ENCODE results near the gene BTBD6.

The BTBD6 gene

DNA sequence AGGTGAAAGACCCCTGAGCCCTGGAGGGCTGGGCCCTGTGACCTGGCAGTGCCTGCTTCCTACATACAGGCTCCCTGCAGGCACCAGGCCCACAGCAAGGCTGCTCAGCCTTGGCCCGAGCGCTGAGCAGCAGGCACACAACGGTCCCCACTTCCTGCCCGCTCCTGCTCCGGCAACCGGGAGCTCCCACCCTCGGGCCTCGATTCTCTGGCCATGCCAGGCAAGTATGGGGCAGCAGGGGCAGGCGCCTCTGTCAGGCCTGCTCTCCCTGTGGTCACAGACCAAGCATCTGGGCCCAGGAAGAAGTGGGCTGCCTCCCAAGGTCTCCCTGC is 36.6 kb upstream of the BTBD6 start:
- no peak for DNase-seq

DNA sequence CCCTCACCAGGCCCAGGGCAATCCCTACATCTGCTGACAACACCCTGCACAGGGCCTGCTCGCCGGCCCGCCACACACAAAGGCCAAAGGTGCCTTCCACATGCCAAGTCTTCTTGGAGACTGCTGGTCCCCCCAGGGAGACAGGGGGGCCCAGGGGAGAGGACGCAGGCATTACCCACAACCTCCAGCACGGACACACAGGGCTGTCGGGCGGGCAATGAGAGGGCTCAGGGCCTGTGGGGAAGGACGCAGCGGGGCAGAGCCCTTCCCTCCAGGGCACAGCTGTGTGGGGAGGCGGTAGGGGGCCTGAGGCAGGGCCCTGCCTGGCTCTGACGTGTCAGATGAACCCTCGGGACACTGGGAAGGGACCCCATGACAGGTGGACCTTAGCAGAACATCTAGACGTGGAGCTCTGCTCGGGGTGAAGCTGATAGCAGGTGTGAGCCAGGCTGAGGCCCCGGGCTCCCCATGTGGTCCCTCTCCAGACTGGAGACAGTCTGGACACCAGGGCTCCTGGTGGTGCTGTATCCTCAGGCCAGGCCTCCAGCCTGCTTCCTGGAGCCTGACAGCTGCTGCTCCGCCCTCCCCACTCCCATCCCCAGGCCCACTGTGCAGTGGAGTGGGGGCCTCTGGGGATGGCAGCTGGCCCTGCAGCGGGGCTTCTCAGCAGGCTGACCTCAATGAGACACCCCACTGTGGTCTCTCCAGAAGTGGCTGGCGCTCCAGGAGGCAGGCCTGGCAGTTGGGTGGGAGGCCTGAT is 35.6 kb upstream of the BTBD6 start:
- no peak for DNase-seq

DNA sequence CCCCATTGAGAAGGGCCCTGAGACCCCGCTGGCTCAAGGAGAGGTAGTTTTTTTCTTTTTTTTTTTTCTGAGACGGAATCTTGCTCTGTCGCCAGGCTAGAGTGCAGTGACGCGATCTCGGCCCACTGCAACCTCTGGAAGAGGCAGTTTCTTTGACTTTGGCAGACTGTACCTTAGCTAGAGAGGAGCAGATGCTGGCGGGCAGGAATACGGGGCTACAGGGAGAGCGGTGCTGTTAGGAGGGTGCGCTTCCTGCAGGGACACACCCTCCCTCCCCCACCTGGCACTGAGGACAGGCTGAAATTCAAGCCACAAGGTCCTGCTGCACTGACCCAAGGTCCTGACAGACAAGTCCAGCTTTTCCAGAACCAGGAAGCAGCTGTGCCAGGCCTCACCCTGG is 35.0 kb upstream of the BTBD6 start:
- no peak for DNase-seq

DNA sequence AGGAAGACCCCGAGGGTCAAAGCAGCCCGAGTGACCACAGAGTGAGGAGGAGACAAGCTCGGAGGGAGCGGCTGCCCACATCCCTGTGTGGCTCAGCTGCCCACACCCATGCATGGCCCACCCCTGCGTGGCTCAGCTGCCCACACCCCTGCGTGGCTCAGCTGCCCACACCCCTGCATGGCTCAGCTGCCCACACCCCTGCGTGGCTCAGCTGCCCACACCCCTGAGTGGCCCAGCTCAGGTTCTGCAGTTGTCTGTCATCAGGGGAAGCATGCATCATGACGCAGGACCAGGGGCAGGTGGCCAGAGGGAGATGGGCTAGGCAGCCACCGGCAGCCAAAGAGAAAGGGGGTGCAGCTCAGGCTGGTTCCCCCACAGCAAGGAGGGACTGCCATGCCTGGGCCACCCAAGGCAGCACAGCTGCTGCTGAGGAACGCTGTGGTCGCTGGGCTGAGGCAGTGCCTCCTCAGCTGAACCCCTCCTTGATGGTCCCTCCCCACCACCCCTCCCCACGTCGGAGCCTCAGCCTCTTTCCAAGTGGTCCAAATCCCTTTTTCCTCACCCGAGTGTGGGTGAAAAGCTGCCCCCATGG is 33.9 kb upstream of the BTBD6 start:
- DNase-seq: no peak

DNA sequence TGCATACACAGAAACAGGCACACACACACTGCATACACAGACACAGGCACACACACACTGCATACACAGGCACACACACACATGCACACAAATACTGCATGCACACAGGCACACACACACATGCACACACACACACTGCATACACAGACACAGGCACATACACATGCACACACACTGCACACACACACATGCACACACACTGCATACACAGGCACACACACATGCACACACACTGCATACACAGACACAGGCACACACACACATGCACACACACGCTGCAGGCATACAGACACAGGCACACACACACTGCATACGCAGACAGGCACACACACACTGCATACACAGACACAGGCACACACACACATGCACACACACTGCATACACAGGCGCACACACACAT is 32.7 kb upstream of the BTBD6 start:
- no peak for DNase-seq

DNA sequence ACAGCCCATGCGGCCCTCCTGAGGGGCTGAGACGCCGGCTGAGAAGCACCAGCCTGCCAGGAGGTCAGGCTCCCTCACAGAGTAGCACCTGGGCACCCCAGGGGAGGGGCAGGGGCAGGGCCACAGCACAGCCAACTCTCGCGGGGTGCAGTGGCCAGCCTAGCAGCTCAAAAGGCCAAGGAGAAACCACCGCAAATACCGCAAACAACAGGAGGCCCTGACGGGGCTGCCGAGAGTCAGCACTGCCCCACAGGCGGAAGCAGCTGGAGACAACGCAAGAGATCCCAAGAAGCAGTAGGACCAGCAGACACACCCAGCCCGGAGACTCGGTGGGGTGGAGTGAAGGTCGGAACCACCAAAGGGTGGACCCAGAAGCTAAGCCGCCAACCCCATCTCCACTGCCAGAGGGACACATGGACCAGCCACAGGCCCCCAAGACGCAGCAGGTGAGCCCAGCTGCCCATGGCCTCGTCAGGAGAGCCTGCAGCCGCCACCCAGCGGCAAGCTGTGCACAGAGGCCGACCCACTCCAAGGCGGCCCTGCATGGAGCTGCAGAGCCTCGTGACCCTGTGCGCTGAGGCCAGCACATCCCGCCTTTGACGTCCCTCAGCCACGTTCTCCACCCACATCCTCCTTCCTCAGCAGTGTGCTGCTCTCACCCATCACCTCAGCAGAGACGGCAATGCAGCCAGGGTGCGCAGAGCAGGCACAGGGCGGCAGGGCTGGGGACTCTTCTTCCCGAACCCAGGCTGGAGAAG is 31.7 kb upstream of the BTBD6 start:
- no peak for DNase-seq

DNA sequence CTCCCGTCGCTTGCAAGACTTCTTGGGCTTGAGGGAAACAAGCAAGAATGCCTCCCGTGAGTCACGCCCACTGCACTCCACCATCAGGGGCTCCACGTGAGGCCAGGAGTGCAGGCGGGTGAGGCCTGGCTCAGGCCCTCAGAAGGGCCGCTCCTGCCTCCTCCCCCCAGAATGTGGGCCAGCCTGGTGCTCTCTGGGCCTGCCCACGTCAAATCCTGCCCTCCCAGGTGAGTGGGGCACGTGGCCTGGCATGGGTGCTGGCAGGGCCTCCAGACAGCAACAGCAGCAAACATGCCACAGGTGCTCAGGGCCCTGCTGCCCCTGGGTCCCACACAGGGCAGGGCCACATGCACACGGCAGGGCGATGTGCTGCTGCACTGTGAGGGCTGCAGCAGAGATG is 30.6 kb upstream of the BTBD6 start:
- DNase-seq: no peak

DNA sequence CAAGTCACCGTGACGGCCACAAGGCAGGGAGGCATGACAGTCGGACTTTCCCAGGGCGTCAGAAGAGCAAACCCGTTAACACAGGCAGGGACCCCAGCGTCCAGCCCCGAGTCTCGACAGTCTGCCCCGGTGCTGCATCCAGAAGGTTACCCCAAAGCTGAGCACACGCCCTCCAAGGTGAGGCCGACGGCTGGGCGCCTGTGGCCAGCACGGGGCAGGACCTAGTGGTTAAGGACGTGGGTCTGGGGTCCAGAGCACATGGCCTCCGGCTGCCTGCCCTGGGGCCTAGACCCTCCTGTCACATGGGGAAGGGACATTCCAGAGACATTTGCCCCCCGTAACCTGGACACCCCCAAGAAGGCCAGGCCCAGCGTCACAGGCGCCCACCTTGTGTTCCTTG is 29.7 kb upstream of the BTBD6 start:
- no peak for DNase-seq

DNA sequence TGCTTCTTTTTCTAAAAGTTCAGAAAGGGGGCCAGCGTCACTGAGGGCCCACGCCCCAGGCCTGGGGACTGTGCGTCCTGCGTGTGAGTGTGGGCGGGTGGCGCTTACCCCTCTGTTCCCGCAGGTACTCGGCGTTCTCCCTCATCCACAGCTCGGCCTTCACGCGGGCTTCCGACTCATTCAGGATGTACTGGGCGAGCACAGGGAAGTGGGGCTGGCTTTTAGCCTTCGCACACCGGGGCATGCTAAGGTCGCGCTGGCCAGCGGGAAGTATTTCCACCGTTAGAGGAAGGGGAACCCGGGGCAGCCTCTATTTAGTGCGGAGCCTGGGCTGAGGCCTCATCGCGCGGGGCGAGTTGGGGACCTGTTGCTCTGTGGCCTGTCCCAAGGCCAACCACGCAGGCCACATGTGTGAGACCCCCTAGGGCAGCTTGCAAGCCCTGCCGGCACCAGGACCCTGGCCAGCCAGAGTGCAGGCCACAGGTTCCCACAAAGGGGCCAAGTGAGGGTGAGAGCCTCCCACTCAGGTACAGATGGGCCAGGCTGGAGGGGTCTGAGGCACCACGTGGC is 29.2 kb upstream of the BTBD6 start:
- DNase-seq: no peak

DNA sequence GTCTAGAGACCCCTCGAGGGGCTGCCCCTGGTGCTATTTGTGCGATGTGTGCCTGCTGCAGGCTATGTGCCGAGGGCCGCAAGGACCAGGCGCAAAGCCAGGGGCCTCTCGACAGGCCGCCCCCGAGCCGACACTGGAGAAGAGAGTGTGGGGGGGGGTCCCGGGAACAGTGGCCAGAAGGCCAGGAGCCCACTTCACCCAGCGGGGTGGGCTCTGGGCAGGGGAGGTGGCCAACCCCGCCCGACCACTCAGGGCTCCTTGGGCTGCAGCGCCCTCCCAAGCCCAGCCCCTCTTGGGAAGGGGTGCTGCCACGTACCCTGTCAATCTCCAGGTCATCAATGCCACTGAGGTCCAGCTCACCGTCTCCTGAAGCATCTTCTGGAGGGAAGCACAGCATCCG is 28.6 kb upstream of the BTBD6 start:
- no peak for DNase-seq

DNA sequence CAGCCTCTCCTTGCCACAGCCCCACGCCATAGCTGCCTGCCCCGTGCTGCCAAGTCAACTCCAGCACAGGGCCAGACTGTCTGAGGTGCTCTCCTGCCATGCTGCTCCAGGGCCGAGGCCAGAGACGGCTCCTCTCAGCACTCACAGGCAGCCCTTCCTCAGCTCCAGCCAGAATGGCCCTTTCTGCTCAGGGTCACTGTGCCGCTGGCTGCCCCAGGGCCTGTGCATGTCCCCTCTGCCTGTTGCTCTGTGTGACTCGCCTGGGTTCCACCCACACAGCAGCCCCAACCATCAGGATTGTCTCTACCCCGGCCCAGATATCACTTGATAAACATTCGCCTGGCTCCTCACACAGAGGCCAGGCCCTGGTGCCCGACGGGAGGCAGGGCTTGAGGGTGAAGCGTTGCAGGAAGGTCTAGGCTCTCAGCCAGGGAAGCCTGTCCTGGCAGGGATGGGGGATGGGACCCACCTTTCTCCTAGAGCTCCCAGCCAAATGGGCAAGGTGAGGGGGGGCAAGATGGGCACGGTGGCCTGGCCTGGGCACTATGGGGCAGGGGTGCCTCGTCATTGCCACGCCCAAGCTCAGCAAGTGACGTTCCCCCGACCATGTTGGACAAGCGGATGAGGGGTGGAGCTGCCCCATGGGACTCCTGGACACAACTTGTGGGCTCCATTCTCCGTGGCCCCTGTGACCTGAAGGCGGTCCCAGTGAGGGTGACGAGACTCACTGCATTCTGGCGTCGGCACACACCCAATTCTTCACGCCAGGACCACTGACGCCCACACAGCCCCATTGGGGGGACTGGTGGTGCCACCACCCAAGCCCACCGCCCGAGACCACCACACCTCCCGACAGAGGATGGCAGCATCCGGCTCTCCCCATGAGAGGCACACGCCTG is 27.4 kb upstream of the BTBD6 start:
- no peak for DNase-seq

DNA sequence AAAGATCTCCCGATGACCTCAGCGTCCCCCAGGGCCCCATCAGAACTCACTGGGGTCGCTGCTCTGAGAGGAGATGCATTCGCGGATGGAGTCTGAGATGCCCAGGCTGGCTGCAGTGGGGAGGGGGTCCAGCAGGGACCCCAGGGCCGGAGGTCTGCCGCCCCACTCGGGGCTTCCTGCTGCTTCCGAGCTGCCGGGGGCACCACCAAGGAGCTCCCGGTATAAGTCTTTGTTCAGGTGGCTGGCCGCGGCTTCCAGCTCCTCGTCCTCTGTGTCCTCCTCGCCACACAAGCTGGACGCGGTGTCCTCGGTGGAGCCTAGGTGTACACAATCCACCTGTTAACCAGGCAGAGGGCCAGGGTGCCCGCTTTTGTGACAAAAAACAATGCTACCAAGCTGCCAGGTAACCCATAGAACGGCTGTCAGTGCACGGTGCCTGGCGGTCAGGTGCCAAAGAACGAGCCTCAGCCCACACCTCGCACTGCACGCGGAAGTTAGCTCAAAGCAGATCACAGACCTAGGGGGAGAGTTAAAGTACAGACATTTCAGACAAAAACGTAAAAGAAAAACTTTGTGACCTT is 26.6 kb upstream of the BTBD6 start:
- DNase-seq: no peak

DNA sequence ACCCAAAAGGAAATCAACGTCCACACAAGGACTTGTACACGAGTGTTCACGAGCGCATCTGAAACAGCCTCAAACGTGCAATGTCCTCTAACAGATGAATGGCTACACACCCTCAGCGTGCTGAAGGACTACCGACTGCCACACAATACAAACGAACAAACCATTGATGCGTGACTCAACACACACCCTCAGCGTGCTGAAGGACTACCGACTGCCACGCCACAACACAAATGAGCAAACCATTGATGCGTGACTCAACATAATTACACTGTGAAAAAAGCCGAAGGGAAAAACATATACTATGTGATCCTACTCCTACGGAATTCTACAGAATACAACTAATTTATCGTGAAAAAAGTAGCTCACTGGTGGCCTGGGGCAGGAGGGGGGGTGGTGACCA is 25.1 kb upstream of the BTBD6 start:
- no peak for DNase-seq

DNA sequence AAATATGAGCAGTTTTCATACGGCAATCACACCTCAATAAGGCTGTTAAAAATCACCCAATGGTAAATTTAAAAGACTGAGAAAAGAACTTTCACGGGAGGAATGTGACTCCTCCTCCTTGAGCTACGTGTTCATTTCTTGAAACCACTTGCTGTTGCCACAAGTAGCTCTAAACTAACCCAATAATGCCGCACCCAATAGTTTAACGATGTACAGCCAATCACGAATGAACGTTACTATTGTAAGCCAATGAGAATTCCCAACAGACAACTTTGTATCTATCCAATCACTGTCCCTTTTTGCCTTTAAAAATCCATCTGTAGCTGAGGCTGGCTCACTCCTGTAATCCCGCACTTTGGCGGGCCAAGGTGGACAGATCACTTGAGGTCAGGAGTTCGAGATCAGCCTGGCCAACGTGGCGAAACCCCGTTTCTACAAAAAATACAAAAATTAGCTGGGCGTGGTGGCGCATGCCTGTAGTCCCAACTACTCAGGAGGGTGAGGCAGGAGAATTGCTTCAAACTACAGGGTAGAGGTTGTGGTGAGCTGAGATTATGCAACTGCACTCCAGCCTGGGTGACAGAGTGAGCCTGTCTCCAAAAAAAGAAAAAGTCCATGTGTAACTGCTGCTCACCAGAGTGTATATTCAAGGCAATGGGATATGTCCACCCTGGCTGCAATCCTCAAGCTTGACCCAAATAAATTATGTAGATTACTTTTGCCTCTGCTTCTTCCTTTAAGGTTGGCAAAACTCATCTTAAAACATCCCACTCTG is 24.4 kb upstream of the BTBD6 start:
- DNase-seq: no peak

DNA sequence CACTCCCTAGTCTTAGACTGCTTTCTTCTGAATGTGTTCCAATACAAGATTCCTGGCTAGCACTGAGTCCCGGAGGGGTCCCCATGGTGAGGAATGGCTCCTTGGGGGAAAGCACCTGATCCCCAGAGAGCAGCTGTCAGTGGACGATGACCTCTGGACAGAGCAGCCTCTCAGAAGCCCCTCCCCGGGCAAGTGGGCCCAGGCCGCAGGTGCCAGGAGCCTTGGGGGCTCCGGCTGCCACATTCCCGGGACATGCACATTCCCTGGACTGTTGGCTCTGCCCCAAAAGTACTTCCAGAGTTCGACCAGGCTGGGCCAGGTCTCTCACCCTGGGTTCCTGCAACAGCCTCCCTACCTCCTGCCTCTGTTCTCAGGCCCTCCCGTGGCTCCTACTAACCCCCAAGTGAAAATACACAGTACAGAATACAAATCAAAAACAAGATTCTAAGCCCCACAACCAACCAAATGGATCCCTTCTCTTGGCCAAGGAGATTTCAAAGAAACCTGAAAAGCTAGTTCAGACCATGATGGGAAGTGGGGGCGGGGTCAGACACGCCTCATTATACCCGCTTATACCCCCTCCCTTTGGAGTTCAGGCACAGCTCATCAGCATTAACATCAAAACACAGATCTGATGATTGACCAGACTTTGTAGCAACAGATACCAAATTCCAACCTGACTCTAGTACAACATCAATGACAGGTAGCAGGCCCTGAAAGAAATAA is 23.3 kb upstream of the BTBD6 start:
- no peak for DNase-seq

DNA sequence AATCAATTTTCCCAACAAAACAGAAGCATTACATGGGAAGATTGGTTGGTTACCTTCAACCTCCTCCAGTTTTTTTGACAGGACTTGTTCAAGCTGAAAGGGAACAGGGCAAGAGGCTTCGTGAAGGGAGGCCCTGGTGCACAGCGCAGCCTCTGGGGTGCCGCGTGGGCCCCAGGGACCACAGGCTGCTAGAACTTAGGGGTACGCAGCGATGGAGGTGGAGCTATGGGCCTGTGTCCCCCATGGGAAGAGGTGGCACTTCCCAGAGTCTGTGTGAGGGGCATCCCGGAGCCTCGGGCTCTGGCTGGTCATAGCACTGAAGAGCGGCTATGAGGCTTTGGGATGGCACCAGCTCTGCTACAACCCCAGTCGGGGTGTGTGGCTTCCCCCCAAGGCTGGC is 22.1 kb upstream of the BTBD6 start:
- DNase-seq: no peak

DNA sequence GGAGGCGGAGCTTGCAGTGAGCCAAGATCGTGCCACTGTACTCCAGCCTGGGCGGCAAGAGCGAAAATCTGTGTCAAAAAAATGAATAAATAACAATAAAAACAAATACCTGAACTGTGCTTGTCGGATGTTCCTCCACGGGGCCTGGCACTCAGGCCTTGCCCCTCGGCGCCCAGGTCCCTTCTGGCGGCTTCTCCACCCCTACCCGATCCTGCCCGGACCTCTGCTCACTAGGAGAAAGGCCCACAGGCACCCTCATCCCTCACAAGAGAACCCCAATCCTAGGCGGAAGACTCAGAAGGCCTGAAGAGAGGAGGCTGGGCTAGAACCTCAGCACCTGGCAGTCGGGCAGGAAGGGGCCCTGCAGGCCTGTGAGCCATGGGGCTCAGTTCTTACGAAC is 21.0 kb upstream of the BTBD6 start:
- DNase-seq: no peak

DNA sequence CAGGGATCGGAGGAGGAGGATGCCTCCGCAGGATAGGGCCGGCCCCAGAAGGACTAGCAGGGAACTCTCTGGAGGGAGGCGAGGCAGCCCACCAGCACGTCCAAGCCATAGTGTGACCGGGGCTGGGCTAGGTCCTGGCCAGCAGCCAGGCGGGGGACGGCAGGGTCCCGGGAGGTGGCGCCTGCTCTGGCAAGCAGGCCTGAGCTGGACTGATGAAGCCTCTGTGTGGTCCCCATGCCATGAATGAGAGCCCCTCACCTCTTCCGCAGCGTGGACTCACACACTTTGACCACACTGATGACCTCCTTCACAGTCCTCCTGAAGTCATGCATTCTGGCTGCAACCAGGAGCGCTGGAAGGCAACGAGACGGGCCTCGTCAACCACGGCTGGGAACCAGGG is 19.8 kb upstream of the BTBD6 start:
- DNase-seq: no peak

DNA sequence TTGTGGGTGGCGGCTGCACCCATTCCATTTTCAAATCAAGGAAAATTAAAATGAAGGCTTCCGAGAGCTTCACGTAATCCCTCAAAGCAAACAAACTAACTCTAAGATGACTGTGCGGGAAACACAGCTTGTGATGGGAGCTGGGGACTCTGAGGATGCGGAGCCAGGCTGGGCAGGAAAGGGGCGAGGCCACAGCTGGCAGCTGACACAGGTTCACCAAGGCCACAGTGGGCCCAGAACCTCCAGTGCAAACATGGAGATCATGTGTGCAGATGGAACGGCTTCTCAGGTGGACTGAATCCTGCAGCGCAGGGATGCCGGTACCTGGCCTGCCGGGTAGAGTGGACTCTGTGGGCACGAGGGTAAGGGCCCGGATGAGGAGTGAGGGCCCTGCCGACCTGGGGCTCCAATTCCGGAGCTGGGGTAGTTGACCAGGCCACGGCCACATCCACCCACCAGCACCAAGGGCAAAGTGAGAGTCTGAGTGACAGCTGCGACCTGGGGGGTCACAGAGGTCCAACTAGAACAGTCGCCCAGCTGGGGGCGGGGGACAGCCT is 19.2 kb upstream of the BTBD6 start:
- no peak for DNase-seq

DNA sequence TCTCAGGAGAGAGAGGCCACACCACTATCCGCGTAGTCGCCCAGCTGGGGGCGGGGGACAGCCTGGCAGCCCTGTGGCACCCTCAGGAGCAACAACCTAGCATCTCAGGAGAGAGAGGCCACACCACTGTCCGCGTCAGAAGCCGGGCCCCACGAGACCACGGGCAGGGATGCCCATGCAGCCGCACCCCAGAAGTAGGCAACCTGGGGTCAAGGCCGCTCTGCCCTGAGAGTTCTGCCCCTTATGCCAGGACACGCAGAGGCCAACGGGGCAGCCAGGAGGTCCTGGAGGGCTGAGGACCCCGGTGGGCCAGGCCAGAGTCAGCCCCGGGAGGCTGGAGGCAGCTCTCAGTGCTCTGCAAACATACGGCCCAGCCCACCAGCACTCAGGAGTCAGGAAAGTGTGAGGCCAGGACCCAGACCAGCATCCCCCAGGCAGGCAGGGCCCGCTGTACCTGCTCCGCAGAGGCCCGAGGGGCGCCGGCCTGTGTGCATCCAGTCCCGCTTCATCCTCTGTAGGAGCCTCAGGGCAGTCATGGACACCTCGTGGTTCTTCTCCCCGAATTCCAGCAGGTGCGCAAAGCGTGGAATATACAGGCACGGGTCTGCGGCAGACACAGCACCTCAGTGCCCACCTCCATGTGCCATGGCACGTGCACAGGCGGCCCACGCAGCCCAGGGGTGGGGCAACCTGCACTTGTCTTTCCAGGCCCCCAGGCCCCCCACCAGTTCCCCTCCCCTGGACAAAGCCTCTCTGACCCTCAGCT is 7.3 kb upstream of the BTBD6 start:
- no peak for DNase-seq
